HG03575 (cell line): ENCODE data around the gene NEK5.
"Not testable (repeated sequence)": the region's sequence is repeated elsewhere in the genome, so short reads cannot be mapped to it uniquely, and the experiment has no call there.

ENCODE experiments used
- ATAC-seq: cut with Tn5 transposase; IDR thresholded peaks from one replicate; pipeline ENCODE4 v1.9.1; 2021; ENCODE audit not compliant: unreplicated experiment, insufficient number of reproducible peaks, low FRiP score; ENCODE audit errors: extremely low read depth

Gene NEK5

GRCh38 chr13:52156724-52157261, 27.9 kb upstream of the NEK5 start:
- ATAC-seq: no peak

GRCh38 chr13:52155177-52155576, 26.3 kb upstream of the NEK5 start:
- ATAC-seq: no peak

- no peak for ATAC-seq
Measured at GRCh38 chr13:52147225-52147624, 18.4 kb upstream of the NEK5 start.

- no peak for ATAC-seq
Measured at GRCh38 chr13:52141299-52141698, 12.4 kb upstream of the NEK5 start.

GRCh38 chr13:52137489-52137888, 8.6 kb upstream of the NEK5 start:
- ATAC-seq: no peak

GRCh38 chr13:52136763-52137162, 7.9 kb upstream of the NEK5 start:
- no peak for ATAC-seq

GRCh38 chr13:52130641-52131040, 1.8 kb upstream of the NEK5 start:
- ATAC-seq: no peak

- no peak for ATAC-seq
Measured at GRCh38 chr13:52127783-52128702, 830 bp downstream of the NEK5 start.

GRCh38 chr13:52127378-52127777, 1.5 kb downstream of the NEK5 start:
- ATAC-seq: no peak

- ATAC-seq: no peak
Measured at GRCh38 chr13:52125547-52125946, 3.3 kb downstream of the NEK5 start.

- ATAC-seq: no peak
Measured at GRCh38 chr13:52118595-52118994, 10.3 kb downstream of the NEK5 start.

GRCh38 chr13:52118095-52118494, 10.8 kb downstream of the NEK5 start:
- ATAC-seq: no peak

- ATAC-seq: no peak
Measured at GRCh38 chr13:52112591-52112990, 16.3 kb downstream of the NEK5 start.

- no peak for ATAC-seq
Measured at GRCh38 chr13:52109116-52109670, 19.7 kb downstream of the NEK5 start.

GRCh38 chr13:52105841-52106240, 23.0 kb downstream of the NEK5 start:
- ATAC-seq: no peak

- ATAC-seq: no peak
Measured at GRCh38 chr13:52104624-52105023, 24.2 kb downstream of the NEK5 start.

- no peak for ATAC-seq
Measured at GRCh38 chr13:52103386-52103785, 25.5 kb downstream of the NEK5 start.

- not testable (repeated sequence) for ATAC-seq
Measured at GRCh38 chr13:52102423-52102822, 26.4 kb downstream of the NEK5 start.

GRCh38 chr13:52097197-52097596, 31.7 kb downstream of the NEK5 start:
- ATAC-seq: no peak

GRCh38 chr13:52096748-52097147, 32.1 kb downstream of the NEK5 start:
- no peak for ATAC-seq
